Activated CD4-positive, alpha-beta T cell treated with anti-CD3 and anti-CD28 coated beads for 4 hours (primary cell): ENCODE measurements around the gene NANOGP8.
"Not testable (repeated sequence)": the region's sequence is repeated elsewhere in the genome, so short reads cannot be mapped to it uniquely, and the experiment has no call there.

ENCODE experiments used
- DNase-seq, 2 donors: peaks; one replicate each; pipeline ENCODE4 v3.0.0-alpha.2; 2020

The NANOGP8 gene

GRCh38 chr15:35085176-35085919 is at the start of gene NANOGP8:
NANOGP8 (minus strand) TSS chr15:35085295; CDS start chr15:35085110, 185 bp downstream.
- DNase-seq, result not testable (repeated sequence)

- DNase-seq, result no peak
Observed at GRCh38 chr15:35134299-35134698, 49.2 kb upstream of the NANOGP8 start.

GRCh38 chr15:35130245-35130644 is 45.1 kb upstream of the NANOGP8 start:
- no peak for DNase-seq

- DNase-seq, result no peak
Observed at GRCh38 chr15:35129361-35129760, 44.3 kb upstream of the NANOGP8 start.

GRCh38 chr15:35127717-35128116 is 42.6 kb upstream of the NANOGP8 start:
- no peak for DNase-seq

- no peak for DNase-seq
Observed at GRCh38 chr15:35126236-35126635, 41.1 kb upstream of the NANOGP8 start.

- DNase-seq, result no peak
Observed at GRCh38 chr15:35123743-35124142, 38.6 kb upstream of the NANOGP8 start.

GRCh38 chr15:35121611-35122359 is 36.7 kb upstream of the NANOGP8 start:
- no peak for DNase-seq

- no peak for DNase-seq
Observed at GRCh38 chr15:35120173-35120572, 35.1 kb upstream of the NANOGP8 start.

GRCh38 chr15:35118960-35119359 is 33.9 kb upstream of the NANOGP8 start:
- no peak for DNase-seq

- DNase-seq, result no peak
Observed at GRCh38 chr15:35117543-35118265, 32.6 kb upstream of the NANOGP8 start.

- no peak for DNase-seq
Observed at GRCh38 chr15:35115155-35115725, 30.1 kb upstream of the NANOGP8 start.

GRCh38 chr15:35112346-35112745 is 27.3 kb upstream of the NANOGP8 start:
- DNase-seq, result no peak

- no peak for DNase-seq
Observed at GRCh38 chr15:35111861-35112260, 26.8 kb upstream of the NANOGP8 start.

GRCh38 chr15:35108453-35108852 is 23.4 kb upstream of the NANOGP8 start:
- DNase-seq, result no peak

GRCh38 chr15:35107561-35107960 is 22.5 kb upstream of the NANOGP8 start:
- no peak for DNase-seq

GRCh38 chr15:35107122-35107521 is 22.0 kb upstream of the NANOGP8 start:
- no peak for DNase-seq

- no peak for DNase-seq
Observed at GRCh38 chr15:35104526-35105147, 19.5 kb upstream of the NANOGP8 start.

- no peak for DNase-seq
Observed at GRCh38 chr15:35102186-35102585, 17.1 kb upstream of the NANOGP8 start.

GRCh38 chr15:35101335-35101734 is 16.2 kb upstream of the NANOGP8 start:
- DNase-seq, result no peak

- no peak for DNase-seq
Observed at GRCh38 chr15:35098737-35099136, 13.6 kb upstream of the NANOGP8 start.

GRCh38 chr15:35095941-35096340 is 10.8 kb upstream of the NANOGP8 start:
- DNase-seq, result no peak

- no peak for DNase-seq
Observed at GRCh38 chr15:35092846-35093245, 7.8 kb upstream of the NANOGP8 start.
